ENCODE measurements around the gene VHLL. TPM values are rescaled to one million over a fixed set of nuclear protein-coding genes. Genes with fewer than 3 reads are reported as not detected.
"Not testable (repeated sequence)": the region's sequence is repeated elsewhere in the genome, so short reads cannot be mapped to it uniquely, and the experiment has no call there.

Gene VHLL
- total RNA-seq (2022) (not detected in 2 replicates), Bru-seq, nascent RNA (percentile 32 among the genes with signal in this experiment), BruChase-seq, experiment 1, labeled RNA remaining after a 2-hour chase (percentile 34 among the genes with signal in this experiment), BruChase-seq, experiment 2, labeled RNA remaining after a 6-hour chase (not detected)
- long read RNA-seq = 0 reads

DNA sequence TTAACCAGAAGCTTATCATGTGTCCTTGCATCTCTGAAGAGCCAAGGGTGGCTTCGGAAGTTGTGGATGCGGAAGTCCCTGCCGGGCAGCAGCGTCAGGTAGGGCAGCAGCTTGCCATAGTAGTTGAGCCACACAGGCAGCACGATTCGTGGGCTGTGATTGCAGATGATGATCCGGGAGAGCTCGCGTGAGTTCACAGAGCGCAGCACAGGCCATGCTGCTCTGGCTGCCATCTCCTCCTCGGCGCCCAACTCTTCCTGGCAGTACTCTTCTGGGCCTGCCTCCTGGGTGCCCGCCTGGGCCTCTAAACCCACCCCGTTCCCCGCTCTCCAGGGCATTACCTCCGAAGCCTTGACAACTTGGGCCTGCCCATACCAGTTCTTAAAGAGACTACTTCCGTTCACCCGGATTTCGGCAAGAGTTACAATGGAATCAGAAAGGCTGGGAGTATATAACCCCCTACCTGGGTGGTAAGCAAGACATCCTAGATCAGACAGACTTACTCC, at the start of gene VHLL:
Gene VHLL, minus strand, starts transcription at position 456 of the 506 bp plus-strand sequence. Its CDS starts 118 bp downstream, at position 338.
- Mint-ChIP-seq H3K9me3 (ENCODE audit: unreplicated experiment) (no peaks in the 10 kb centered on the region), H3K27ac (ENCODE audit: unreplicated experiment) (no peak within 1 kb of the TSS), H3K27me3 (ENCODE audit: insufficient read depth, unreplicated experiment) (no peaks in the 10 kb centered on the region), H3K36me3 (ENCODE audit: insufficient read depth, unreplicated experiment) (peaks cover 24% of the 10 kb centered on the region), H3K4me1 (ENCODE audit: low read depth, unreplicated experiment) (peaks cover 13% of the 10 kb centered on the region), H3K4me3 (ENCODE audit: unreplicated experiment) (no peak within 1 kb of the TSS)
- intact Hi-C loops (cut with micrococcal nuclease; ENCODE audit: unreplicated experiment) = no loop called here
- BruUV-seq (replicated peaks) = no TSS peak
- POLR2A ChIA-PET = interaction anchor here (0.7 kb wide), 1 partner anchor 14 kb away, joined by 4 read pairs; no protein-coding TSS in a partner anchor
- Histone ChIP-seq H3K9me3 (no peaks in the 10 kb centered on the region), H3K4me3 (ENCODE audit: low read depth, low read length) (no peak within 1 kb of the TSS), H3K36me3 (ENCODE audit: control insufficient read depth, insufficient read depth, low read length) (no peaks in the 10 kb centered on the region), H3K4me1 (peaks cover 5% of the 10 kb centered on the region), H3K27me3 (replicated peaks; ENCODE audit: control insufficient read depth, insufficient read depth, low read length) (no peaks in the 10 kb centered on the region)
- DNase-seq = no peak
- CTCF ChIA-PET = no interaction called here
- TF ChIP-seq, protein P1, sequence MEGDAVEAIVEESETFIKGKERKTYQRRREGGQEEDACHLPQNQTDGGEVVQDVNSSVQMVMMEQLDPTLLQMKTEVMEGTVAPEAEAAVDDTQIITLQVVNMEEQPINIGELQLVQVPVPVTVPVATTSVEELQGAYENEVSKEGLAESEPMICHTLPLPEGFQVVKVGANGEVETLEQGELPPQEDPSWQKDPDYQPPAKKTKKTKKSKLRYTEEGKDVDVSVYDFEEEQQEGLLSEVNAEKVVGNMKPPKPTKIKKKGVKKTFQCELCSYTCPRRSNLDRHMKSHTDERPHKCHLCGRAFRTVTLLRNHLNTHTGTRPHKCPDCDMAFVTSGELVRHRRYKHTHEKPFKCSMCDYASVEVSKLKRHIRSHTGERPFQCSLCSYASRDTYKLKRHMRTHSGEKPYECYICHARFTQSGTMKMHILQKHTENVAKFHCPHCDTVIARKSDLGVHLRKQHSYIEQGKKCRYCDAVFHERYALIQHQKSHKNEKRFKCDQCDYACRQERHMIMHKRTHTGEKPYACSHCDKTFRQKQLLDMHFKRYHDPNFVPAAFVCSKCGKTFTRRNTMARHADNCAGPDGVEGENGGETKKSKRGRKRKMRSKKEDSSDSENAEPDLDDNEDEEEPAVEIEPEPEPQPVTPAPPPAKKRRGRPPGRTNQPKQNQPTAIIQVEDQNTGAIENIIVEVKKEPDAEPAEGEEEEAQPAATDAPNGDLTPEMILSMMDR (IDR thresholded peaks at IDR 0.05; ENCODE audit: insufficient read depth in 1 of 2, low read depth in 1 of 2, low read length in 1 of 2, severe bottlenecking in 1 of 2, unreplicated experiment in 1 of 2) = no peak

DNA sequence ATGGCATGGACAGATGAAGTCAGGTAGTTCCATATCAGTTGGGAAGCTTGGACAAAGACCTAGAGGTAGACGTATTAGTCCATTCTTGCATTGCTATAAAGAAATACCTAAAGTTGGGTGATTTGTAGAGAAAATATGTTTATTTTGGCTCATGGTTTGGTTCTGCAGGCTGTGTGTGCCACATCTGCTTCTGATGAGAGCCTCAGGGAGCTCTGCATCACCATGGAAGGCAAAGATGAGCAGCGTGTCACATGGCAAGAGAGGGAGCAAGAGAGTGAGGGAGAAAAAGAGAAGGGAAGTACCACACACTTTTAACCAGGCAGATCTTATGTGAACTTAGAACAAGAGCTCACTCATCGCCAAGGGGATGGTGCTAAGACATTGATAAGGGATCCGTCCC, 48.2 kb upstream of the VHLL start:
- no peak for DNase-seq
- Mint-ChIP-seq H3K27me3 (ENCODE audit: insufficient read depth, unreplicated experiment) (no peaks in the 10 kb centered on the region), H3K36me3 (ENCODE audit: insufficient read depth, unreplicated experiment) (no peaks in the 10 kb centered on the region), H3K4me1 (ENCODE audit: low read depth, unreplicated experiment) (peaks cover 8% of the 10 kb centered on the region), H3K4me3 (ENCODE audit: unreplicated experiment) (no peak overlapping the region), H3K27ac (ENCODE audit: unreplicated experiment) (no peak overlapping the region), H3K9me3 (ENCODE audit: unreplicated experiment) (no peaks in the 10 kb centered on the region)
- Histone ChIP-seq H3K4me1 (peaks cover 9% of the 10 kb centered on the region; the same call in 1 of the 2 replicates), H3K36me3 (ENCODE audit: control insufficient read depth, insufficient read depth, low read length) (no peaks in the 10 kb centered on the region), H3K4me3 (ENCODE audit: low read depth, low read length) (no peak overlapping the region), H3K9me3 (no peaks in the 10 kb centered on the region), H3K27me3 (replicated peaks; ENCODE audit: control insufficient read depth, insufficient read depth, low read length) (no peaks in the 10 kb centered on the region)
- ChIA-PET CTCF (interaction anchor here (1.2 kb wide), 1 partner anchor 98 kb away, joined by 9 read pairs; no protein-coding TSS in a partner anchor), POLR2A (no interaction called here)
- BruUV-seq (replicated peaks) = no TSS peak
- TF ChIP-seq, protein P1 (IDR thresholded peaks at IDR 0.05; ENCODE audit: insufficient read depth in 1 of 2, low read depth in 1 of 2, low read length in 1 of 2, severe bottlenecking in 1 of 2, unreplicated experiment in 1 of 2) = no peak
- intact Hi-C loops (cut with micrococcal nuclease; ENCODE audit: unreplicated experiment) = no loop called here

DNA sequence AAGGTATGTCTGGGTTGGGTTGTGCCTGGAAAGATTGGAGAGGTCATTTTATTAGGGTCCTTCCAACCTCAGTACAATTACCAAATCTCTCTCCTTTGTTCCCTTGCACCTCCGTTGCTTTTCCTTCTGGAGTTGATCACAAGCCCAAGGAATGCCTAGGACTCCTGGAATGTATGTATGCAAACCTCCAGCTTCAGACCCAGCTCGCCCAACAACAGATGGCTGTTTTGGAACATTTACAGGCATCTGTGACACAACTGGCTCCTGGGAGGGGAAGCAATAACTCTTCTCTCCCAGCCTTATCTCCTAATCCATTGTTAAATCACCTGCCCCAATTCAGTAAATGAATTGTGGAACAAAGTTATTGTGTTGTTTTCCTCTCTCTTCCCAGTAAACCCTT, 47.5 kb upstream of the VHLL start:
- H3K9me3 ChIP-seq = no peaks in the 10 kb centered on the region
- no peaks in the 10 kb centered on the region for H3K27me3 ChIP-seq (replicated peaks; ENCODE audit: control insufficient read depth, insufficient read depth, low read length)
- POLR2A ChIA-PET = no interaction called here
- Mint-ChIP-seq H3K36me3 (ENCODE audit: insufficient read depth, unreplicated experiment) (no peaks in the 10 kb centered on the region), H3K4me1 (ENCODE audit: low read depth, unreplicated experiment) (peaks cover 8% of the 10 kb centered on the region), H3K4me3 (ENCODE audit: unreplicated experiment) (no peak overlapping the region), H3K9me3 (ENCODE audit: unreplicated experiment) (no peaks in the 10 kb centered on the region), H3K27me3 (ENCODE audit: insufficient read depth, unreplicated experiment) (no peaks in the 10 kb centered on the region), H3K27ac (ENCODE audit: unreplicated experiment) (no peak overlapping the region)
- peaks cover 9% of the 10 kb centered on the region; the same call in 1 of the 2 replicates for H3K4me1 ChIP-seq
- no peak overlapping the region for H3K4me3 ChIP-seq (ENCODE audit: low read depth, low read length)
- H3K36me3 ChIP-seq (ENCODE audit: control insufficient read depth, insufficient read depth, low read length) = no peaks in the 10 kb centered on the region
- intact Hi-C loops (cut with micrococcal nuclease; ENCODE audit: unreplicated experiment) = no loop called here
- TF ChIP-seq, protein P1 (IDR thresholded peaks at IDR 0.05; ENCODE audit: insufficient read depth in 1 of 2, low read depth in 1 of 2, low read length in 1 of 2, severe bottlenecking in 1 of 2, unreplicated experiment in 1 of 2) = no peak
- CTCF ChIA-PET = interaction anchor here (0.7 kb wide), 1 partner anchor 122 kb away, joined by 6 read pairs; no protein-coding TSS in a partner anchor
- peak in 1 of 2 experiments; percentile 40 for DNase-seq
- no TSS peak for BruUV-seq (replicated peaks)

DNA sequence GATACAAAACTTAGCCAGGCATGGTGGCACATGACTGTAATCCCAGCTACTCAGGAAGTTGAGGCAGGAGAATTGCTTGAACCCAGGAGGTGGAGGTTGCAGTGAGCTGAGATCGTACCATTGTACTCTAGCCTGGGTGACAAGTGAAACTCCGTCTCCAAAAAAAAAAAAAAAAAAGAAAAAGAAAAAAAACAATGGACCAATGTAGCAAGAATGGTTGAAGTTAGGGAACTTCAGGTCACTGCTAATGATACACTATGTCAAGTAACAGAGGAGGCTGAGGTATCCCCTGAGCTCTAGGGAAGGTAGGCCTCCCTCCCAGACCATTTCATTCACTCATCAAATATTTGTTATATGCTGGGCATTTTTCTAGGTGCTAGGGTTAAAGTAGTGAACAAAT, 46.9 kb upstream of the VHLL start:
- H3K27me3 ChIP-seq (replicated peaks; ENCODE audit: control insufficient read depth, insufficient read depth, low read length); POLR2A ChIA-PET; H3K4me3 ChIP-seq (ENCODE audit: low read depth, low read length); H3K4me1 Mint-ChIP-seq (ENCODE audit: low read depth, unreplicated experiment); intact Hi-C loops (cut with micrococcal nuclease; ENCODE audit: unreplicated experiment); BruUV-seq (replicated peaks); H3K4me3 Mint-ChIP-seq (ENCODE audit: unreplicated experiment); DNase-seq; H3K9me3 ChIP-seq; H3K4me1 ChIP-seq; H3K36me3 ChIP-seq (ENCODE audit: control insufficient read depth, insufficient read depth, low read length); H3K27me3 Mint-ChIP-seq (ENCODE audit: insufficient read depth, unreplicated experiment); H3K27ac Mint-ChIP-seq (ENCODE audit: unreplicated experiment); H3K9me3 Mint-ChIP-seq (ENCODE audit: unreplicated experiment); H3K36me3 Mint-ChIP-seq (ENCODE audit: insufficient read depth, unreplicated experiment): not testable (repeated sequence)
- CTCF ChIA-PET = interaction anchor here (0.7 kb wide), 1 partner anchor 123 kb away, joined by 6 read pairs; no protein-coding TSS in a partner anchor

All from Caco-2 (cell line).